Right atrium auricular region (tissue), 2 donors: ENCODE results near the gene EVC. TPM values are rescaled to one million over a fixed set of nuclear protein-coding genes. Genes with fewer than 3 reads are reported as not detected.

Experiments used
- DNase-seq: peaks from one replicate; pipeline ENCODE4 v3.0.0-alpha.2; 2019; ENCODE audit warnings: low spot score
- H3K27ac ChIP-seq, 2 donors: fragments of 200-600 bp; sonication (generic); 1 replicate in 1 of 2; 2 replicates in 1 of 2; pipeline ENCODE4 v1.5.1; 2016 to 2019
- H3K27me3 ChIP-seq, 2 donors: fragments of 200-600 bp; sonication (generic); one replicate each; pipeline versions ENCODE4 v1.5.1 to v1.6.0; 2017 to 2019
- H3K36me3 ChIP-seq: fragments of 200-600 bp; sonication (generic); one replicate; pipeline ENCODE4 v1.5.1; 2016
- H3K4me1 ChIP-seq, 2 donors: fragments of 200-600 bp; sonication (generic); one replicate each; pipeline versions ENCODE4 v1.5.1 to v1.6.0; 2017 to 2019
- H3K4me3 ChIP-seq, 2 donors: fragments of 200-600 bp; sonication (generic); 1 replicate in 1 of 2; 2 replicates in 1 of 2; pipeline ENCODE4 v1.5.1; 2017 to 2019; ENCODE audit warnings: mild to moderate bottlenecking in 1 of 2, moderate library complexity in 1 of 2
- H3K9me3 ChIP-seq, 2 donors: fragments of 200-600 bp; sonication (generic); one replicate each; pipeline ENCODE4 v1.5.1; 2019
- total RNA-seq, 2 donors: library from RNA; depleted of rRNA; stranded (reverse); fragments of >200 nt; gene quantifications; one replicate each; pipeline ENCODE4 v1.1.0, GENCODE V29; 2016
- TF ChIP-seq, protein P1 (sequence below), 2 donors: fragments of 200-600 bp; sonication (generic); IDR thresholded peaks; one replicate each; pipeline ENCODE4 v1.5.1; 2019; ENCODE audit warnings: antibody characterized with exemption in 2 of 2

Gene EVC
- total RNA-seq, 2 donors from 2014 or later, result 8.6 to 14.1 TPM

GRCh38 chr4:5713861-5714260, 2.9 kb downstream of the EVC start:
- TF ChIP-seq, protein P1, sequence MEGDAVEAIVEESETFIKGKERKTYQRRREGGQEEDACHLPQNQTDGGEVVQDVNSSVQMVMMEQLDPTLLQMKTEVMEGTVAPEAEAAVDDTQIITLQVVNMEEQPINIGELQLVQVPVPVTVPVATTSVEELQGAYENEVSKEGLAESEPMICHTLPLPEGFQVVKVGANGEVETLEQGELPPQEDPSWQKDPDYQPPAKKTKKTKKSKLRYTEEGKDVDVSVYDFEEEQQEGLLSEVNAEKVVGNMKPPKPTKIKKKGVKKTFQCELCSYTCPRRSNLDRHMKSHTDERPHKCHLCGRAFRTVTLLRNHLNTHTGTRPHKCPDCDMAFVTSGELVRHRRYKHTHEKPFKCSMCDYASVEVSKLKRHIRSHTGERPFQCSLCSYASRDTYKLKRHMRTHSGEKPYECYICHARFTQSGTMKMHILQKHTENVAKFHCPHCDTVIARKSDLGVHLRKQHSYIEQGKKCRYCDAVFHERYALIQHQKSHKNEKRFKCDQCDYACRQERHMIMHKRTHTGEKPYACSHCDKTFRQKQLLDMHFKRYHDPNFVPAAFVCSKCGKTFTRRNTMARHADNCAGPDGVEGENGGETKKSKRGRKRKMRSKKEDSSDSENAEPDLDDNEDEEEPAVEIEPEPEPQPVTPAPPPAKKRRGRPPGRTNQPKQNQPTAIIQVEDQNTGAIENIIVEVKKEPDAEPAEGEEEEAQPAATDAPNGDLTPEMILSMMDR (IDR thresholded peaks at IDR 0.05), result no peak

DNA sequence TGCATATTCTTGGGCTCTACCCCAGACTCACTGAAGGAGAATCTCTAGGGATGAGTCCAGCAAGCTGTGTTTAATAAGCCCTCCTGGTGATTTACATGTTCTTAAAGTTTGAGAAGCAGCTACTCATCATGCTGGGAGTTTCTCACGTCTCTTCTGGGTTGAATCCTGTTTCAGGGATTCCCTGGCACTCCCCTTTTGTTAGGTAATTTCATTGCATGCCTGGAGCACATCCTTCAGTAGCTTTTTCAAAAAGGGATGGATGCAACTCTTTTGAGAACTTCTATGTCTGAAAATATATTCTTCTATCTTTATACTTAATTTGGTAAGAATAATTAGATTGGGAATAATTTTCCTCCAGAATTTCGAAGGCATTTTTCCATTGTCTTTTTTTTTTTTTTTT, 4.4 kb downstream of the EVC start:
- Histone ChIP-seq H3K9me3 (peaks cover 0 to 8% of the 10 kb centered on the region in 2 donors), H3K27ac (no peak overlapping the region), H3K27me3 (no peaks in the 10 kb centered on the region), H3K36me3 (no peaks in the 10 kb centered on the region), H3K4me3 (no peak overlapping the region), H3K4me1 (peaks cover 0 to 17% of the 10 kb centered on the region in 2 donors)
- TF ChIP-seq, protein P1 (IDR thresholded peaks at IDR 0.05), result no peak
- no peak for DNase-seq

More at GRCh38 chr4:5713861-5714260, 2.9 kb downstream of the EVC start:
- Histone ChIP-seq H3K4me3 (no peak overlapping the region), H3K27ac (no peak overlapping the region), H3K9me3 (peaks cover 0 to 8% of the 10 kb centered on the region in 2 donors), H3K36me3 (no peaks in the 10 kb centered on the region), H3K4me1 (peaks cover 0 to 23% of the 10 kb centered on the region in 2 donors), H3K27me3 (no peaks in the 10 kb centered on the region)
- no peak for DNase-seq

- peaks cover 0 to 13% of the 10 kb centered on the region in 2 donors for H3K4me1 ChIP-seq
- H3K27ac ChIP-seq, result no peak overlapping the region
- no peaks in the 10 kb centered on the region for H3K36me3 ChIP-seq
- H3K4me3 ChIP-seq, result no peak overlapping the region
- H3K9me3 ChIP-seq, result peaks cover 0 to 8% of the 10 kb centered on the region in 2 donors
- TF ChIP-seq, protein P1 (IDR thresholded peaks at IDR 0.05), result no peak
- no peaks in the 10 kb centered on the region for H3K27me3 ChIP-seq
- no peak for DNase-seq
These were observed 5.4 kb downstream of the EVC start for GRCh38 chr4:5716391-5716790.

DNA sequence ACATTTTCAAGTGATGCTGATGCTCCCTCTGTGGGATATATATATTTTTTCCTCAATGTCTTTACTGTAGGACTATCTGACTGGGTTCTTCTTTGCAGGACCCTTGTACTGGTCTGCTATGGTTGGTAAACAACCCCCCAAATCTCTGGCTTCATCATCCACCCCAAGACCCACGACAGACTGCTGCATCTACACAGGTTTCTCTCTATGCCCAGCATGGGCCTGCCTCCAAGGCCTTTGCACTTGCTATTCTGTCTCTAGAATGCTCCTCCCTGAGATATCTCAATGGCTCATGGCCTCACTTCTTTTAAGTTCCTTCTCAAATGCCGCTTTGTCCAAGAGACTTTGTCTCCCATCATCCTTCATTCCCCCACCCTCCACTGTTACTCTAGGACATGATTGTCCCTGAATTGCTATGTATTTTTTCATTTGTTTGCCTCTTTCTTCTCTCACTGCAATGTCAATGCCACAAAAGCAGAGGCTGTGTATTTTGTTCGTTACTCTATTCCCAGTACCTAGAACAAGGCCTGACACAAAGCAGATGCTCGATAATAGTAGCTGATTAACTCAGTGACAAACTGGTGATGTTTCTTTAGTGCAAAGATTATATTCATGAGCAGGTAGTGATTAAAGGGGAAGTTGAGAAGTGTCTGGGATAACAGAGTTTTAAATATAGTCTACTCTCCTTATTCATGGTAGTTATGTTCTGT, 6.6 kb downstream of the EVC start:
- Histone ChIP-seq H3K4me3 (no peak overlapping the region), H3K27ac (no peak overlapping the region), H3K4me1 (peaks cover 0 to 3% of the 10 kb centered on the region in 2 donors), H3K36me3 (no peaks in the 10 kb centered on the region), H3K27me3 (no peaks in the 10 kb centered on the region), H3K9me3 (peaks cover 0 to 8% of the 10 kb centered on the region in 2 donors)
- no peak for DNase-seq
- TF ChIP-seq, protein P1 (IDR thresholded peaks at IDR 0.05), result no peak

DNA sequence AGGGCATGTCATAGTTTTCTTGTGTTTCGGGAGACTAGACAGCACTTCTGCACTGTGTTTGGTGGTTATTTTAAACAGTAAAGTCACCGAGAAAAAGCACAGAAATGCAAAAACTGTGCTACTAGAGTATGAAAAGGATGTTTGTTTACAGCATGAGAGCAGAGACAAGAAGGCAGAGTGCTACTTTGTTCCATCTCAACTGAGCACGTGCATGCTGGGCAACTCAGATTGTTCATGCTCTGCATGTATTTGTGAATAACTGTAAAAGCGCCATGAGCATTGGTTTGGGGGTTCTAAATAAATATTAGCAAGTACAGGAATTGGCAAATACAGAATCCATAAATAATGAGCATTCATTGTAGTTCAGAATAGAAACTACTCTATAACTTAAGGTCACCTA, 7.4 kb downstream of the EVC start:
- Histone ChIP-seq H3K36me3 (no peaks in the 10 kb centered on the region), H3K9me3 (peaks cover 0 to 8% of the 10 kb centered on the region in 2 donors), H3K27ac (no peak overlapping the region), H3K4me3 (no peak overlapping the region), H3K4me1 (no peaks in the 10 kb centered on the region), H3K27me3 (no peaks in the 10 kb centered on the region)
- no peak for DNase-seq
- TF ChIP-seq, protein P1 (IDR thresholded peaks at IDR 0.05), result no peak
